Measurements from ENCODE around the gene SUN3. TPM values are rescaled to one million over a fixed set of nuclear protein-coding genes. Genes with fewer than 3 reads are reported as not detected.

The SUN3 gene
- total RNA-seq, 1 donor from 2014 or later: not detected

GRCh38 chr7:47938574-47939165 lies 90.2 kb downstream of the SUN3 start:
- DNase-seq (no peak), ATAC-seq (ENCODE audit: poor library complexity) (no peak)
- intact Hi-C loops (cut with DNase I): no loop called here

- DNase-seq (no peak), ATAC-seq (ENCODE audit: poor library complexity) (no peak)
- intact Hi-C loops (cut with DNase I): no loop called here
These were observed 91.0 kb downstream of the SUN3 start for GRCh38 chr7:47937711-47938573.

Other genes starting within 250 kb of the SUN3 start
- 1.9 TPM for gene PKD1L1, start 80.6 kb downstream of the SUN3 start, total RNA-seq
- gene HUS1, start 49.5 kb downstream of the SUN3 start, total RNA-seq: 23.8 TPM
- gene C7orf57, start 6.4 kb upstream of the SUN3 start, total RNA-seq: not detected
- 20.3 TPM for gene UPP1, start 60.2 kb upstream of the SUN3 start, total RNA-seq
- gene ABCA13, start 142.4 kb upstream of the SUN3 start, total RNA-seq: 0.16 TPM